ENCODE results near the gene SH3PXD2B.

Gene SH3PXD2B

GRCh38 chr5:172452398-172453205, 1.7 kb downstream of the SH3PXD2B start:
- peak; percentile 37 for DNase-seq

GRCh38 chr5:172451771-172452197, 2.5 kb downstream of the SH3PXD2B start:
- no peak for DNase-seq

- DNase-seq, result no peak
Observed at GRCh38 chr5:172450861-172451695, 3.2 kb downstream of the SH3PXD2B start.

- DNase-seq, result no peak
Observed at GRCh38 chr5:172450453-172450852, 3.9 kb downstream of the SH3PXD2B start.

- DNase-seq, result no peak
Observed at GRCh38 chr5:172448999-172449398, 5.3 kb downstream of the SH3PXD2B start.

GRCh38 chr5:172447646-172448365, 6.5 kb downstream of the SH3PXD2B start:
- no peak for DNase-seq

GRCh38 chr5:172446336-172447051, 7.8 kb downstream of the SH3PXD2B start:
- DNase-seq, result no peak

GRCh38 chr5:172445866-172446265, 8.5 kb downstream of the SH3PXD2B start:
- DNase-seq, result no peak

- DNase-seq, result no peak
Observed at GRCh38 chr5:172444626-172445365, 9.5 kb downstream of the SH3PXD2B start.

GRCh38 chr5:172444110-172444510, 10.2 kb downstream of the SH3PXD2B start:
- DNase-seq, result no peak

GRCh38 chr5:172443441-172444109, 10.8 kb downstream of the SH3PXD2B start:
- DNase-seq, result no peak

GRCh38 chr5:172442592-172442991, 11.7 kb downstream of the SH3PXD2B start:
- DNase-seq, result no peak

GRCh38 chr5:172441262-172441751, 13.0 kb downstream of the SH3PXD2B start:
- DNase-seq, result no peak

- no peak for DNase-seq
Observed at GRCh38 chr5:172440486-172440885, 13.8 kb downstream of the SH3PXD2B start.

GRCh38 chr5:172439785-172440477, 14.4 kb downstream of the SH3PXD2B start:
- DNase-seq, result no peak

GRCh38 chr5:172438319-172438668, 16.0 kb downstream of the SH3PXD2B start:
- no peak for DNase-seq

- DNase-seq, result peak; percentile 85
Observed at GRCh38 chr5:172437445-172438318, 16.6 kb downstream of the SH3PXD2B start.

GRCh38 chr5:172436879-172437369, 17.4 kb downstream of the SH3PXD2B start:
- no peak for DNase-seq

All from NCI-H2227 treated with DMSO at 0.1 percent for 48 hours (cell line).